PC-9 (cell line): ENCODE data around the gene SMIM14. TPM values are rescaled to one million over a fixed set of nuclear protein-coding genes. Genes with fewer than 3 reads are reported as not detected.
"Not testable (repeated sequence)": the region's sequence is repeated elsewhere in the genome, so short reads cannot be mapped to it uniquely, and the experiment has no call there.

Source experiments
- BruUV-seq: library from RNA; stranded (reverse); fragments of 400-500 nt; replicated peaks from 2 replicates; lab custom pipeline; 2021; lab: Mats Ljungman, UMichigan
- CTCF ChIA-PET: fragments of 300-600 bp; sonication (Branson Sonifier 250); formaldehyde crosslinking; loops from one replicate; lab custom pipeline; 2022; ENCODE audit warnings: antibody characterized with exemption; lab: Charles Lee
- POLR2A ChIA-PET: fragments of 300-600 bp; sonication (Branson Sonifier 250); formaldehyde crosslinking; loops from one replicate; lab custom pipeline; 2022; ENCODE audit warnings: antibody characterized with exemption; ENCODE audit not compliant: unreplicated experiment; lab: Charles Lee
- DNase-seq, 2 experiments: peaks; one replicate each; pipeline versions ENCODE4 v3.0.0 to v3.0.0-alpha.2; 2015 to 2022; ENCODE audit warnings: mixed read lengths in 1 of 2
- H2AFZ ChIP-seq: fragments of 200-600 bp; sonication (generic); 2 replicates; pipeline ENCODE4 v1.8.1; 2017; ENCODE audit warnings: antibody characterized with exemption
- H3F3A ChIP-seq: fragments of 200-600 bp; sonication (generic); 2 replicates; pipeline ENCODE4 v1.8.1; 2017; ENCODE audit warnings: antibody characterized with exemption, mild to moderate bottlenecking, low read depth; ENCODE audit not compliant: insufficient read depth
- H3K27ac ChIP-seq: fragments of 200-600 bp; sonication (generic); 2 replicates; pipeline ENCODE4 v1.6.1; 2016; ENCODE audit warnings: mixed run types
- H3K27me3 ChIP-seq: fragments of 200-600 bp; sonication (generic); 2 replicates; pipeline ENCODE4 v1.6.1; 2016; ENCODE audit warnings: low read depth, mixed run types; ENCODE audit not compliant: insufficient read depth
- H3K36me3 ChIP-seq: fragments of 200-600 bp; sonication (generic); 2 replicates; pipeline ENCODE4 v1.6.1; 2016; ENCODE audit warnings: low read depth, mixed run types
- H3K4me1 ChIP-seq: fragments of 200-600 bp; sonication (generic); replicated peaks from 2 replicates; pipeline ENCODE4 v1.6.1; 2016; ENCODE audit warnings: mixed run types; ENCODE audit not compliant: insufficient read depth
- H3K4me2 ChIP-seq: fragments of 200-600 bp; sonication (generic); 2 replicates; pipeline ENCODE4 v1.6.1; 2017; ENCODE audit warnings: mixed run types
- H3K4me3 ChIP-seq: fragments of 200-600 bp; sonication (generic); 2 replicates; pipeline ENCODE4 v1.6.1; 2016; ENCODE audit warnings: mixed run types
- H3K79me2 ChIP-seq: fragments of 200-600 bp; sonication (generic); 2 replicates; pipeline ENCODE4 v1.6.1; 2017; ENCODE audit warnings: low read depth, mixed run types
- H3K9me2 ChIP-seq: fragments of 200-600 bp; sonication (generic); 2 replicates; pipeline ENCODE4 v1.8.1; 2017; ENCODE audit warnings: mild to moderate bottlenecking; ENCODE audit not compliant: insufficient read depth
- H3K9me3 ChIP-seq: fragments of 200-600 bp; sonication (generic); 2 replicates; pipeline ENCODE4 v1.8.1; 2016; ENCODE audit warnings: low read depth; ENCODE audit not compliant: insufficient read depth
- H4K20me1 ChIP-seq: fragments of 200-600 bp; sonication (generic); 2 replicates; pipeline ENCODE4 v1.8.1; 2017; ENCODE audit not compliant: insufficient read depth
- CTCF ChIP-seq: fragments of 200-600 bp; sonication (generic); conservative IDR thresholded peaks from 2 replicates; pipeline ENCODE4 v1.6.1; 2017; ENCODE audit warnings: mixed run types, antibody characterized with exemption, mild to moderate bottlenecking, moderate library complexity
- EZH2 ChIP-seq: fragments of 200-600 bp; sonication (generic); IDR thresholded peaks from 2 replicates; pipeline ENCODE4 v1.8.0; 2017; ENCODE audit warnings: antibody characterized with exemption, low read depth
- intact Hi-C: fragments of 100-400 bp; cut with micrococcal nuclease; formaldehyde crosslinking; loops from one replicate; pipeline ENCODE4 v1.10.0; 2022; ENCODE audit not compliant: unreplicated experiment
- total RNA-seq: library from RNA; stranded (reverse); gene quantifications from 2 replicates; pipeline ENCODE4 v1.2.3, GENCODE V29; 2021

Gene SMIM14
- total RNA-seq, 1 experiment from 2014 or later = 64.1 TPM

DNA sequence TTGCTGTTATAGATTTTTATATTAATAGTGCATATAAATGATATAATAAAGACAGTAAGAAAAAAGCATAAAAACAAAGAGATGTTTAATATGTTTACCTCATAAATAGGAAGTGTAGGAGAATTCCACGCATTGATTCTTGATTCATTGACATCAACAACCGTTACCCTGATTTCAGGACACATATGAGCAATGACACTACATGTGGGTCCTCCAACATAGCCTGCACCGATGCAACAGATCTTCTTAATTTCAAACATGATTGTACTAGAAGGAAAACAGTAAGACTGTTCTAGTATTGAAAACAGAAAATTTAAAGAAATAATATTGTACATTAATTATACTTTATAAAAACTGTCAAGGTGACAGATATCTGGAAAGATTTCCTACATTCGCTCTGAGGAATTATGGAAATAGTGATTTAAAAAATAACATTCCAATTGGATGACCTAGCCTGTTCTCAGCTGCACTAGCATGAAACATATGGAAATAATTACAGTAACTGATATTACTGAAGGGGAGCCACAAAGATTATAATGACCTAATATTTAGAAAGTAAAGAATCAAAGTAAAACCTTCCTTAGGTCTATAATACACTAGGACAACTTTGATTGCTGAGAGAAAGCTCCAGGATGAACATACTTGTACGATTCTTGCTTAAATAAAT is 117.3 kb downstream of the SMIM14 start:
- POLR2A ChIA-PET = no interaction called here
- no TSS peak for BruUV-seq
- intact Hi-C loops = no loop called here

GRCh38 chr4:39518484-39518883 is 120.2 kb downstream of the SMIM14 start:
- peaks cover 74% of the 10 kb centered on the region for H3K79me2 ChIP-seq
- H2AFZ ChIP-seq = no peak overlapping the region
- intact Hi-C loops = no loop called here
- CTCF ChIA-PET = no interaction called here
- POLR2A ChIA-PET = interaction anchor here (0.6 kb wide), 1 partner anchor 1237 kb away, joined by 3 read pairs; no protein-coding TSS in a partner anchor
- H3K36me3 ChIP-seq = peaks cover 49% of the 10 kb centered on the region
- no peak overlapping the region for H3K4me3 ChIP-seq
- H3K27ac ChIP-seq = peak overlapping the region; percentile 100
- H3K9me2 ChIP-seq = no peaks in the 10 kb centered on the region
- H4K20me1 ChIP-seq = peaks cover 3% of the 10 kb centered on the region; the same call in 1 of the 2 replicates
- peaks cover 85% of the 10 kb centered on the region for H3F3A ChIP-seq
- peaks cover 62% of the 10 kb centered on the region for H3K4me1 ChIP-seq
- no peaks in the 10 kb centered on the region for H3K27me3 ChIP-seq
- TF ChIP-seq CTCF = no peak
- TF ChIP-seq EZH2 = no peak
- DNase-seq = no peak
- no TSS peak for BruUV-seq
- no peak overlapping the region for H3K4me2 ChIP-seq
- H3K9me3 ChIP-seq = no peaks in the 10 kb centered on the region

More for the DNA sequence above, 117.3 kb downstream of the SMIM14 start:
- Histone ChIP-seq H3K4me2 (peak overlapping the region; percentile 85), H3K4me1 (peaks cover 51% of the 10 kb centered on the region), H3K9me2 (no peaks in the 10 kb centered on the region), H2AFZ (no peak overlapping the region), H4K20me1 (peaks cover 9% of the 10 kb centered on the region), H3K9me3 (no peaks in the 10 kb centered on the region), H3K36me3 (peaks cover 46% of the 10 kb centered on the region), H3K79me2 (peaks cover 94% of the 10 kb centered on the region), H3K27me3 (no peaks in the 10 kb centered on the region), H3K27ac (peak overlapping the region; percentile 56), H3K4me3 (no peak overlapping the region; the same call in 1 of the 2 replicates), H3F3A (peaks cover 63% of the 10 kb centered on the region)
- no peak for DNase-seq
- TF ChIP-seq EZH2 (no peak), CTCF (no peak)
- CTCF ChIA-PET = interaction anchor here (0.6 kb wide), 1 partner anchor 286 kb away, joined by 3 read pairs; no protein-coding TSS in a partner anchor

- Histone ChIP-seq H3K27me3 (no peaks in the 10 kb centered on the region), H2AFZ (no peak overlapping the region), H3F3A (peaks cover 88% of the 10 kb centered on the region), H3K9me3 (no peaks in the 10 kb centered on the region), H4K20me1 (no peaks in the 10 kb centered on the region), H3K4me1 (peaks cover 42% of the 10 kb centered on the region), H3K79me2 (peaks cover 74% of the 10 kb centered on the region), H3K9me2 (no peaks in the 10 kb centered on the region), H3K27ac (peak overlapping the region; percentile 100), H3K4me3 (no peak overlapping the region), H3K4me2 (peak overlapping the region; percentile 15; the same call in 1 of the 2 replicates), H3K36me3 (peaks cover 62% of the 10 kb centered on the region)
- DNase-seq = no peak
- ChIA-PET CTCF (interaction anchor here (0.9 kb wide), 1 partner anchor 11 kb away, joined by 3 read pairs; the partner anchor contains the start of gene UGDH), POLR2A (no interaction called here)
- intact Hi-C loops = no loop called here
- BruUV-seq = no TSS peak
- TF ChIP-seq CTCF (no peak), EZH2 (no peak)
Observed at GRCh38 chr4:39516407-39516966, 122.2 kb downstream of the SMIM14 start.

GRCh38 chr4:39515669-39516401 is 122.8 kb downstream of the SMIM14 start:
- H3F3A ChIP-seq = peaks cover 87% of the 10 kb centered on the region
- H3K27me3 ChIP-seq, POLR2A ChIA-PET, DNase-seq, H4K20me1 ChIP-seq, H3K9me3 ChIP-seq, BruUV-seq, H2AFZ ChIP-seq, H3K9me2 ChIP-seq, H3K4me3 ChIP-seq, intact Hi-C loops: not testable (repeated sequence)
- H3K4me1 ChIP-seq = peaks cover 38% of the 10 kb centered on the region
- peak overlapping the region; percentile 57 for H3K4me2 ChIP-seq
- peaks cover 60% of the 10 kb centered on the region for H3K36me3 ChIP-seq
- H3K27ac ChIP-seq = peak overlapping the region; percentile 100
- peaks cover 71% of the 10 kb centered on the region for H3K79me2 ChIP-seq
- CTCF ChIA-PET = interaction anchor here (0.9 kb wide), 1 partner anchor 11 kb away, joined by 3 read pairs; the partner anchor contains the start of gene UGDH
